ENCODE measurements around the gene HOOK1. TPM values are rescaled to one million over a fixed set of nuclear protein-coding genes. Genes with fewer than 3 reads are reported as not detected.
"Not testable (repeated sequence)": the region's sequence is repeated elsewhere in the genome, so short reads cannot be mapped to it uniquely, and the experiment has no call there.

The HOOK1 gene
- total RNA-seq, 1 donor from 2014 or later = 24.6 TPM

- Histone ChIP-seq H3K27ac (no peak overlapping the region), H3K4me3 (no peak overlapping the region), H3K27me3 (no peaks in the 10 kb centered on the region), H3K36me3 (no peaks in the 10 kb centered on the region), H3K9me3 (no peaks in the 10 kb centered on the region), H3K4me1 (no peaks in the 10 kb centered on the region)
- no peak for TF ChIP-seq CTCF (IDR thresholded peaks at IDR 0.05)
- no peak for TF ChIP-seq POLR2A (IDR thresholded peaks at IDR 0.05)
- TF ChIP-seq POLR2AphosphoS5 (IDR thresholded peaks at IDR 0.05; ENCODE audit: insufficient read depth in 1 of 2, low read depth in 1 of 2) = no peak
- no peak for DNase-seq (ENCODE audit: extremely low spot score in 2 of 2)
- intact Hi-C loops (cut with DNase I) = no loop called here
These were observed 37.4 kb downstream of the HOOK1 start for GRCh38 chr1:59852117-59852516.

GRCh38 chr1:59855297-59855696, 40.5 kb downstream of the HOOK1 start:
- H3K4me1 ChIP-seq; H3K4me3 ChIP-seq; intact Hi-C loops (cut with DNase I): not testable (repeated sequence)

GRCh38 chr1:59856725-59857338, 42.1 kb downstream of the HOOK1 start:
- DNase-seq (ENCODE audit: extremely low spot score in 2 of 2) = no peak
- Histone ChIP-seq H3K36me3 (no peaks in the 10 kb centered on the region), H3K27me3 (no peaks in the 10 kb centered on the region), H3K27ac (no peak overlapping the region), H3K9me3 (no peaks in the 10 kb centered on the region), H3K4me1 (no peaks in the 10 kb centered on the region), H3K4me3 (no peak overlapping the region)
- intact Hi-C loops (cut with DNase I) = no loop called here
- TF ChIP-seq POLR2A (IDR thresholded peaks at IDR 0.05) = no peak
- TF ChIP-seq CTCF (IDR thresholded peaks at IDR 0.05) = no peak
- TF ChIP-seq POLR2AphosphoS5 (IDR thresholded peaks at IDR 0.05; ENCODE audit: insufficient read depth in 1 of 2, low read depth in 1 of 2) = no peak

More at GRCh38 chr1:59855297-59855696, 40.5 kb downstream of the HOOK1 start:
- not testable (repeated sequence) for H3K27me3 ChIP-seq; DNase-seq (ENCODE audit: extremely low spot score in 2 of 2); H3K36me3 ChIP-seq; H3K9me3 ChIP-seq; H3K27ac ChIP-seq

- intact Hi-C loops (cut with DNase I) = no loop called here
- no peak overlapping the region for H3K27ac ChIP-seq
- H3K9me3 ChIP-seq = no peaks in the 10 kb centered on the region
- no peaks in the 10 kb centered on the region for H3K36me3 ChIP-seq
- no peaks in the 10 kb centered on the region for H3K27me3 ChIP-seq
- H3K4me3 ChIP-seq = no peak overlapping the region
- no peaks in the 10 kb centered on the region for H3K4me1 ChIP-seq
- DNase-seq (ENCODE audit: extremely low spot score in 2 of 2) = no peak
- TF ChIP-seq POLR2A (IDR thresholded peaks at IDR 0.05) = no peak
- no peak for TF ChIP-seq CTCF (IDR thresholded peaks at IDR 0.05)
- no peak for TF ChIP-seq POLR2AphosphoS5 (IDR thresholded peaks at IDR 0.05; ENCODE audit: insufficient read depth in 1 of 2, low read depth in 1 of 2)
These were observed 43.1 kb downstream of the HOOK1 start for GRCh38 chr1:59857679-59858354.

GRCh38 chr1:59866462-59866861, 51.7 kb downstream of the HOOK1 start:
- H3K9me3 ChIP-seq = no peaks in the 10 kb centered on the region
- no peak for DNase-seq (ENCODE audit: extremely low spot score in 2 of 2)
- no peaks in the 10 kb centered on the region for H3K36me3 ChIP-seq
- H3K27me3 ChIP-seq = no peaks in the 10 kb centered on the region
- H3K4me3 ChIP-seq = no peak overlapping the region
- no peaks in the 10 kb centered on the region for H3K4me1 ChIP-seq
- intact Hi-C loops (cut with DNase I) = no loop called here
- TF ChIP-seq CTCF (IDR thresholded peaks at IDR 0.05) (no peak), POLR2A (IDR thresholded peaks at IDR 0.05) (no peak), POLR2AphosphoS5 (IDR thresholded peaks at IDR 0.05; ENCODE audit: insufficient read depth in 1 of 2, low read depth in 1 of 2) (no peak)
- H3K27ac ChIP-seq = no peak overlapping the region
